GM18502 (cell line): ENCODE measurements around the gene ACP7.
"Not testable (repeated sequence)": the region's sequence is repeated elsewhere in the genome, so short reads cannot be mapped to it uniquely, and the experiment has no call there.

Experiments used
- ATAC-seq: cut with Tn5 transposase; IDR thresholded peaks from one replicate; pipeline ENCODE4 v1.9.1; 2021; ENCODE audit warnings: mild to moderate bottlenecking; ENCODE audit not compliant: unreplicated experiment, poor library complexity

The ACP7 gene

DNA sequence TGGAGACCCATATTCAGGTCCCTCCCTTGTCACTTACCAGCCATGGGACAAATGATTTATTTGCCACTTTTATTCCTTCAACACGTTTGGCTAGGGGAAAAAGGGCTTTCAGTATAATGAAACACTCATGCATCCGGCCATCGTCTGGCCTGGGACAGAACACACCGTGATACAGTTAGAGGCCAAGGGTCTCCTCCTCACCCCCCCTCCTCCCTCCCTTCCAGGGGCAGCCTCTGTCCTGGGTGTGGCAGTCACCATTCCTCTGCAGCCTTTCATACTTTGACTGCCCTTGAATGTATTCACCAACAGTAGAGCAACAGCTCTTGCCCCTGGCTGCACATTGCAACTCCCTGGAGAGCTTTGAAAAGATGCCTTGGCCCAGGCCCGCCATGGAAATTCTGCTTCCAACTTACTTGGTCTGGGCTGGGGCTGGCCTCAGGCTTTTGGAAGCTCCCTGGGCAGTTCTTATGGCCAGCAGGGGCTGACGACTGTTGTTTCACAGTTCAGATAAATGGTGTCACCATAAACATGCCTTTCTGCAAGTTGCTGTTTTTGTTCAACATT lies 44.4 kb downstream of the ACP7 start:
- ATAC-seq = no peak

- ATAC-seq = no peak
These were observed 44.9 kb downstream of the ACP7 start for GRCh38 chr19:39129116-39129515.

- ATAC-seq = no peak
These were observed 46.4 kb downstream of the ACP7 start for GRCh38 chr19:39130337-39131254.

DNA sequence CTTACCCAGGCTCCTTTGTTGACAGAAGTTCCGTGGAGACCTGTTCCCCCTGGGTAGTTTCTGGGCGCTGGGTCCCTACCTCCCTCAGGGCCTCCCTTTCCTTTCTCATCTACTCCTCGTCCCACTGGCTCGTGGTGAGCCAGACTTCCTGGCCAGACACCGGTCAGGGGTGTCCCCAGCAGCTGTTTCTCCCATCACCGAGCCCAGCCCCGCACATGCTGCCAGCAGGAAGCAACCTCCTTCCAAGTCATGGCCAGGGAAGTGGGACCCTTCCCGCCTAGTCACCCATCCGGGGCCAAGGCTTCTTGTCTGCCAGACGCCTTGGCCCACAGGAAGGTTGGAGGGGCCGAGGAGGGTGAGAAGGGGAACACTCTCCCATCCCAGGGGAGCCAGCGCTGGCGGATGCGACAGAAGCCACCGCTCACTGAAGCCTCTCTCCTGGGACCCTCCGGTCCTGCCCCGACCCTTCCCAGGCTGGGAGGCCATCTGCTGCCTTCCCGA lies 47.1 kb downstream of the ACP7 start:
- no peak for ATAC-seq

DNA sequence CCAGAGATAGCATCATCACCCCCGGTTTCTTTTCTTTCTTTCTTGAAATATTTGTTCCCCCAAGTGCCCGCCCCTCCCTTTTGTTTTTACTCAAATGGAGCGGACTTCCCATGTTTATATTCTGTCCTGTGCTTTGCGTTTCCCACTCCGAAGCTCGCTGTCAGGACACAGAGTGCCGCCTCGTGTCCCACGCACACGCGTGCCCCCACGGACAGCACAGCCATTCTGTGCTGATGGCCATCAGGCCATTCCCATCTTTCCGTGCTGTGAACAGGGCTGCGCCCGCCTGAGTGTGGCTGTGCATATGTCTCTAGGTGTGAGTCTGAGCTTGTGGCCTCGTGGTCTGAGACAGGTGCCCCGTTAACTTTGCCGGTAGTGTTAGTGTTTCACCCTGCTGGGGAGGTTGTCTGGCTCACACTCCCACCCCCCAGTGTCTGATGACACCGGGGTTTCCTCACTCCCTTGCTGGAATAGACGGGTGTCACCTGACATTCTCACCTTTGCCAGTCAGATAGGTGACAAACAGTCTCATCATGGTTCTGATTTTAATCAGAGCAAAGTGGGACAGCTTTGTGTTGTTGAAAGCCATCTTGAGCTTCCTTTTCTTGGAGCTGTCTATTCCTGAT lies 48.3 kb downstream of the ACP7 start:
- ATAC-seq = no peak

GRCh38 chr19:39133431-39134270 lies 49.5 kb downstream of the ACP7 start:
- ATAC-seq = no peak

GRCh38 chr19:39135701-39136100 lies 51.5 kb downstream of the ACP7 start:
- no peak for ATAC-seq

GRCh38 chr19:39136225-39136940 lies 52.2 kb downstream of the ACP7 start:
- ATAC-seq = no peak

- ATAC-seq = no peak
These were observed 53.0 kb downstream of the ACP7 start for GRCh38 chr19:39137131-39137530.

DNA sequence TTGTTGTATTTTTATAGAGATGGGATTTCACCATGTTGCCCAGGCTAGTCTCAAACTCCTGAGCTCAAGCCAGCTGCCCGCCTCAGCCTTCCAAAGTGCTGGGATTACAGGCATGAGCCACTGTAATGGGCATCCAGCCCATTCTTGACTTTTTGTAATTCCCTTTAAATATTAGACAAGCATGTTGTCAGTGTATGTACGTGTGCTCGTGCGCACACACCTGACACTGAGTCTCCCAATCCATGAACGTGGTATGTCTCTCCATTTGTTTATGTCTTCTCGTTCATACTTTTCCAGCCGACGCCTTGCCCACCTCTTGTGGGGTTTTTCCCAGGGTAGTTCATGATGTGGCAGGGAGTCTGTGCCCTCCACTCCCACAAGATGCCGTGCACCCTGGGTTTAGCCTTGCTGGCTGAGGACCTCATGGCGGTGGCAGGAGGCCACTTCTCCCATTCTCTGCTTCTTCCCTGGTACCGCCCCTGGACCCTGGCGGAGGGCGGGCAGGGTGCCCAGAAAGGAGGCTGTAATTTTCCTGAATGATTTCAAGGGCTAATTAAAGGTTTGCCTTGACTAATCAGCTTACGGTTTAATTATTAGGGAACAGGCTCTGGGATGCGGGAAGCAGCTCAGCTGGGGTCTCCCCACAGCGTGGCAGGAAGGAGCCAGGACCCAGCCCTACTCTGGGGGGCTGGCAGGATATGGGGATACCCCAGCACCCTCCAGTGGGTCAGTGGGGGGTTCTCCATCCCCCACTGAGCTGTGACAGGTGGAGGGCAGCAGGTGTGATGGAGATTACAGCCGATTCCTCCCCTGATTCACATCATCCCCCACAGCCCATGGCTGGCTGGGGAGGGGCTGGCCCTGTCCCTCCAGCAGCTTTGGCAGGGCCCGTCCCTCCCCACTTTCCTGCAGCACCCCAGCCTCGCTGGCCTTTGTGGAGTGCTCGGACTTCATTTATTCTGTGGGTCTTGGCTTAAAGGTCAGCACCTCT lies 54.3 kb downstream of the ACP7 start:
- ATAC-seq = no peak

DNA sequence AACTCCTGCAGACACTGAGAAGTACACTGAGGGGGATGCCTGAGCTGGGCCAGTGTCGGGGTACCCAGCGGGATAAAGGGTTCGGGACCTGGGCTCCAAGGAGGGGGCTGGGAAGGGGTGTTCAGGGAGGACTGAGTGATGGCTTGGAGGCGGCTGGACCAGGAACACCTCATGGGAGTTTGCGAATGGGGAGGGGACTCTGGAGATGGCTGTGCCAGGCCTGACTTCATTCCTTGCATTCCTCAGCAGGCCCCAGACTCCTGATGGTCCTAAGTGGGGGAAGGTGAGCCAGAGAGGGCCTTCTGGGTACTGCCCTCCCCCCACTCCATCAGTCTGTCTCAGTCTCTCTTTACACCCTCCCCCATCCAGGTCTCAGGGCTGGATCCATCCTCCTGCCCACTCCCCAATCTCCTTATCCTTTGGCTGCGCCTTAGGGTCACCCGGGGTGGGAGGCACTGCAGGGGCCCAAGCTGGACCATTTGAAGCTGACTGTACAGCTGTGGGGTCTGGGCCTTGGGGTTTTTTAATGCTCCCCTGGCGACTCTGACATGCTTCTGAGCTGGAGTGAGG lies 55.2 kb downstream of the ACP7 start:
- no peak for ATAC-seq

- no peak for ATAC-seq
These were observed 55.8 kb downstream of the ACP7 start for GRCh38 chr19:39139971-39140453.

DNA sequence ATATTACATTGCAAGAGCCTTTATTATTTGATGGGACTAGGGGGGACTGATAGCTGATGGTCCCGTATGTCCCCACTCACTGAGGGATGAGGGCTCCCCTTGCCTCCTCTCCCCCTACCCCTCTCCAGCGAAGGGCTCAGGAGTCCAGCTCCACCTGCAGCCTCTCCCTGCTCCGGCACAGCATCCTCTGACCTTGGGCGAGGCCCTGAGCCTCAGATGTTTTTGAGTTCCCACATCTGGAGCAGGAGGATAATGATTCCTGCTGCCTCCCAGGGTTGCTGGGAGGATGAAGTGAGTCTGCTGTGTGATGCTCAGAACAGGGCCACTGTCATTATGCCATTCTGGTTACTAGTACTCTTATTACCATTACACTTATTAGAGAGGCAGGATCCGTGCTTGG lies 56.4 kb downstream of the ACP7 start:
- no peak for ATAC-seq

DNA sequence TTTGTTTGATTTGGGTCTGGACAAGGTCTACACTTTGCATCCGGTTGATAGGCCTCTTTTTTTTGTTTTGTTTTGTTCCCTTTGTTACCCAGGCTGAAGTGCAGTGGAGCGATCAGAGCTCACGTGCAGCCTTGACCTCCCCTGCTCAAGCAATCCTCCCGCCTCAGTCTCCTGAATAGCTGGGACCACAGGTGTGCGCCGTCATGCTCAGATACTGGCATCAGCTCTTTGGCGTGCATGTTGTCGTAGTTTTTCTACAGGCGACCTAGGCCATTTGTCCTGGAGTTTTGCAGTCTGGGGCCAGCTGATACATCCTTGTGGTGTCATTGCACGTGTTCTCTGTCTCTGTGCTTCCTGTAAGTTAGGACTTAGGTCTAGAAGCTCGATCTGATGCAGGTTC lies 57.8 kb downstream of the ACP7 start:
- ATAC-seq = no peak

DNA sequence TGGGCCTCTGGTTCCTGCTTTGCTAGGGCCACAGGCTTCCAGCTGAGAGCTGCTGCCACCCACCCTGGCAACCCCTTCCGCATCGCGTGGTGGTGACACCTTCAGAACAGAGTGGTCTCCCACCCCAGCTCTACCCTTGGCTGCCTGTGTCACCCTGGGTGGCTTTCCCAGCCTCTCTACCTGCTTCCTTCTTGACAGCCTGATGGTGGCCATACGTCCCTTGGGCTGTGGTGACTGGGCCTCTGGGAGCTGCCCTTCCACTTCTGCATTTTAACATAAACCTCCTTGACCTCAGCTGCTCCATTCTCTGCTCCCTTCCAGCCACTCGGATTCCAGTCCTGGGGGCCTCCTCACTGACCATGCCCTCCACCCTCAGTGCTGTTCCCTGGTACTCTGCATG lies 58.5 kb downstream of the ACP7 start:
- no peak for ATAC-seq

DNA sequence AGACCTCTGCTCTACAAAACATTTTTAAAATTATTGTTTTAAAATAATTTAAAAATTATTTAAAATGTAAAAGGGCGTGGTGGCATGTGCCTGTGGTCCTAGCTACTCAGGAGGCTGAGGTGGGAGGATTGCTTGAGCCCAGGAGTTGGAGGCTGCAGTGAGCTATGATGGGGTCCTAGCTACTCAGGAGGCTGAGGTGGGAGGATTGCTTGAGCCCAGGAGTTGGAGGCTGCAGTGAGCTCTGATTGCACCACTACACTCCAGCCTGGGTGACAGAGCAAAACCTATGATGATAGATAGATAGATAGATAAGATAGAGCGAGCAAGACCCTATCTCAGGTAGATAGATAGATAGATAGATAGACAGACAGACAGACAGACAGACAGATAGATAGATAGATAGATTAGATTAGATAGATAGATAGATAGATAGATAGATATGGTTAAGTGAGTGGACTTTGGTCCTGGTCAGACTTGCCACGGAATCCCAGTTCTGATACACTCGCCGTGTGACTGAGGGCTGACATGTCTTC lies 59.7 kb downstream of the ACP7 start:
- ATAC-seq = not testable (repeated sequence)

GRCh38 chr19:39144290-39145071 lies 60.3 kb downstream of the ACP7 start:
- ATAC-seq = no peak
